Measurements from ENCODE around the gene GCGR. TPM values are rescaled to one million over a fixed set of nuclear protein-coding genes. Genes with fewer than 3 reads are reported as not detected.
"Not testable (repeated sequence)": the region's sequence is repeated elsewhere in the genome, so short reads cannot be mapped to it uniquely, and the experiment has no call there.

Gene GCGR
- total and polyA plus RNA-seq, 7 experiments from 2014 or later: not detected

DNA sequence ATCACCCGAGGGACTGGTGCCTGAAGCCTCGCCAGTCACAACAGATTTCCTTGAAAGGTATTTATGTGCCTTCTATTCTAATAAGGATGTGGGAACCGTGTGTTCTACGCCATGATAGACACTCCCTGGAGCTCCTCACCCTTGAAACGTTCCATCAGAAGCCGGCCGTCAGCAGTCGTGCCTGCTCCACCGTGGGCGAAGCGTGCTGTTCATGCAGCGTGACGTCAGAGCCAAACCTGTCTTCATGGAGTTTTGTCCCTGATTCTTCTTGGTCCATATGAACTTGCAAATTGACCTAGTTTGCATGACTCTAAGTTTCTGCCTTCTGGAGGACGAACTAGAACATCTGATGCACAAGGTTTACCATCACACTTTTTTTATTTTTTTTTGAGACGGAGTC is 35.4 kb downstream of the GCGR start:
- Mint-ChIP-seq H3K27ac (no peak overlapping the region), H3K4me1 (peaks cover 0 to 5% (median 0%) of the 10 kb centered on the region in 7 donors), H3K36me3 (peaks cover 0 to 4% (median 0%) of the 10 kb centered on the region in 5 donors), H3K9me3 (no peaks in the 10 kb centered on the region), H3K27me3 (no peaks in the 10 kb centered on the region), H3K4me3 (no peak overlapping the region)
- H3K9me3 ChIP-seq (ENCODE audit: control insufficient read depth in 2 of 3, low read length in 3 of 3): no peaks in the 10 kb centered on the region
- DNase-seq: no peak
- ATAC-seq: no peak
- H3K36me3 ChIP-seq (ENCODE audit: control insufficient read depth in 2 of 3, insufficient read depth in 3 of 3, low read length in 3 of 3): peaks cover 0 to 17% (median 5%) of the 10 kb centered on the region in 3 experiments
- no peak overlapping the region for H3K27ac ChIP-seq (ENCODE audit: low read depth, low read length)
- intact Hi-C loops (cut with micrococcal nuclease): no loop called here
- H3K27me3 ChIP-seq (ENCODE audit: control insufficient read depth in 2 of 2, insufficient read depth in 2 of 2, low read length in 2 of 2): no peaks in the 10 kb centered on the region
- ChIA-PET POLR2A (interaction anchor here (1.1 kb wide), 1 partner anchor 31 kb away, joined by 3 read pairs; no protein-coding TSS in a partner anchor), CTCF (no interaction called here)
- H3K4me1 ChIP-seq (ENCODE audit: control insufficient read depth in 2 of 2, insufficient read depth in 2 of 2, low read length in 2 of 2): no peaks in the 10 kb centered on the region
- no peak overlapping the region for H3K4me3 ChIP-seq (ENCODE audit: low read length)

DNA sequence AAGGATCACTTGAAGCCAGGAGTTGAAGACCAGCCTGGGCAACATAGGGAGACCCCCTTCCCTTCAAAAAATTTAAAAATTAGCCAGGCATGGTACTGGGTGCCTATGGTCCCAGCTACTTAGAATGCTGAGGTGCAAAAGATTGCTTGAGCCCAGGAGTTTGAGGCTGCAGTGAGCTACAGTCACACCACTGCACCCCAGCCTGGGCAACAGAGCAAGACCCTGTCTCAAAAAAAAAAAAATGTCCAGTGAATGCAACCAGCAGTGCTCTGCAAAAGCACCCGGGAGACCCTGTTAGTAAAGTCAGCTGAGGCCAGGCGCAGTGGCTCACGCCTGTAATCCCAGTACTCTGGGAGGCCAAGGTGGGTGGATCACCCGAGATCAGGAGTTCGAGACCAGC is 36.1 kb downstream of the GCGR start:
- peaks cover 0 to 10% (median 0%) of the 10 kb centered on the region in 5 donors for H3K36me3 Mint-ChIP-seq
- H3K4me1 Mint-ChIP-seq; H3K9me3 Mint-ChIP-seq; H3K27ac Mint-ChIP-seq; H3K4me1 ChIP-seq (ENCODE audit: control insufficient read depth in 2 of 2, insufficient read depth in 2 of 2, low read length in 2 of 2); H3K27me3 Mint-ChIP-seq; H3K4me3 Mint-ChIP-seq; H3K27me3 ChIP-seq (ENCODE audit: control insufficient read depth in 2 of 2, insufficient read depth in 2 of 2, low read length in 2 of 2); H3K27ac ChIP-seq (ENCODE audit: low read depth, low read length); CTCF ChIA-PET; DNase-seq; ATAC-seq; H3K9me3 ChIP-seq (ENCODE audit: control insufficient read depth in 2 of 3, low read length in 3 of 3); intact Hi-C loops (cut with micrococcal nuclease); H3K4me3 ChIP-seq (ENCODE audit: low read length): not testable (repeated sequence)
- POLR2A ChIA-PET: interaction anchor here (1.1 kb wide), 1 partner anchor 30 kb away, joined by 3 read pairs; no protein-coding TSS in a partner anchor
- peaks cover 0 to 25% (median 5%) of the 10 kb centered on the region in 3 experiments for H3K36me3 ChIP-seq (ENCODE audit: control insufficient read depth in 2 of 3, insufficient read depth in 3 of 3, low read length in 3 of 3)

DNA sequence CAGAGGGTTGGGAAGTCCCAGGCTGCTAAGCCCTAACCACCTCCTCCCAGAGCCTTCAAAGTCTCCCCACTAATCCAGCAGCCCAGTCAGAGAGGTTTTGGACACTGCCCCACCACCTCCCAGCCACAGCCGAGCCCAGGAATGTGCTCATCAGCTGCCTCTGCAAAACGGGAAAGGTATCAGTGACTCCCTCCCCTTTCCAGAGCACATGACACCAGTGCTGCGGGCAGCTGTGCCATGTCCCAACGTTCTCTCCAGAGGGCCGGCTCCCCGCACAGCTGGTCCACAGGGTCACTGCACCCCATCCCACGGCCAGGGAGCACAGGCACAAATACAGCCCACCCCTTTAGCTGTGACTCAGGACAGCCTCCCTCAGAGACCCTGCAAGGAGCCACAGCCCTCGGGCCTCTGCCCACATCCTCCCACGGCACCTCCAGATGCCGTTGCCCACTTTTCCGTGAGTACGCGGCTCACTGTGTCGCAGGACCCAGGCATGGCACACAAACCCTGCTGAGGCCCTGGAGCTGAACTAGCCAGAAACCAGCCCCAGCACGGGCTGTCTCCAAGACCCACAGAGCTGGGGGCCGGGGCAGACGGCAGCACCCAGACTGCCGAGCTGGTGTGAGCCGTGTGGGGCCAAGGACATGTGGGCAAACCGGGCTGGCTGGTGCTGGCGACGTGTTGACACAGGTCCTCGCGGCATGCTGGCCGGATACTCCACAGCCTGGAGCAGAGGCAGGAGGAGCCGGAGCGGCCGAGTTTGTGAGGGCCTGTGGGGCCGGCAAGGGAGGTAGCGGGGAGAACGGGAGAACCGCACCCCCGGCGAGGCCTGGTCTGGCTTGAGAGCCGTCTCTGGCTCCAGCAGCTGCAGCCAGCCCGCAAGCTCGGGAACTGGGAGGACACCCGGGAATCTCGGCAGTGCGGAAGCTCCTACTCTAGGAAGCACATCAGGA is 37.2 kb downstream of the GCGR start:
- Mint-ChIP-seq H3K36me3 (peaks cover 0 to 14% (median 0%) of the 10 kb centered on the region in 5 donors), H3K27ac (no peak overlapping the region), H3K4me1 (peaks cover 0 to 5% (median 0%) of the 10 kb centered on the region in 7 donors), H3K9me3 (no peaks in the 10 kb centered on the region), H3K27me3 (no peaks in the 10 kb centered on the region), H3K4me3 (no peak overlapping the region)
- Histone ChIP-seq H3K36me3 (ENCODE audit: control insufficient read depth in 2 of 3, insufficient read depth in 3 of 3, low read length in 3 of 3) (peaks cover 5 to 35% (median 6%) of the 10 kb centered on the region in 3 experiments), H3K27ac (ENCODE audit: low read depth, low read length) (no peak overlapping the region), H3K27me3 (ENCODE audit: control insufficient read depth in 2 of 2, insufficient read depth in 2 of 2, low read length in 2 of 2) (no peaks in the 10 kb centered on the region), H3K4me3 (ENCODE audit: low read length) (no peak overlapping the region), H3K9me3 (ENCODE audit: control insufficient read depth in 2 of 3, low read length in 3 of 3) (no peaks in the 10 kb centered on the region), H3K4me1 (ENCODE audit: control insufficient read depth in 2 of 2, insufficient read depth in 2 of 2, low read length in 2 of 2) (no peaks in the 10 kb centered on the region)
- POLR2A ChIA-PET: no interaction called here
- CTCF ChIA-PET: no interaction called here
- intact Hi-C loops (cut with micrococcal nuclease): no loop called here
- ATAC-seq (peak; percentile 10), DNase-seq (no peak)

DNA sequence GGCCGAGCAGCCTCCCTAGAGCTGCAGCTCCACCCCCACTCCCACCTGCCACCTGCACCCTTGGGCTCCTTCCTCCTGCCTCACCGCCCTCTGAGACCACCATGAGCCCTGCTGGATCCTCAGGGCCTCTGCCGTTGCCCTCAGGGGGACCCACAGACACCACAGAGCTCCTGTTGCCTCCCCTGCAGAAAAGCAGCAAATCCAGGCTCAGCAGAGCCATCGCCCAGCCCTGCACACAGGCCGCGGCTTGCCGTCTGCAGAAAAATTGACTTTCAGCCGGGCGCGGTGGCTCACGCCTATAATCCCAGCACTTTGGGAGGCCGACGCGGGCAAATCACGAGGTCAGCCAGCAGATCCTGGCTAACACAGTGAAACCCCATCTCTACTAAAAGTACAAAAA is 37.9 kb downstream of the GCGR start:
- H3K4me3 ChIP-seq (ENCODE audit: low read length): no peak overlapping the region
- H3K27me3 ChIP-seq (ENCODE audit: control insufficient read depth in 2 of 2, insufficient read depth in 2 of 2, low read length in 2 of 2): no peaks in the 10 kb centered on the region
- peak overlapping the region in 1 of 9 donors; percentile 13 for H3K27ac Mint-ChIP-seq
- DNase-seq (no peak), ATAC-seq (no peak)
- ChIA-PET POLR2A (no interaction called here), CTCF (no interaction called here)
- H3K27me3 Mint-ChIP-seq: no peaks in the 10 kb centered on the region
- H3K4me3 Mint-ChIP-seq: no peak overlapping the region
- no peaks in the 10 kb centered on the region for H3K4me1 ChIP-seq (ENCODE audit: control insufficient read depth in 2 of 2, insufficient read depth in 2 of 2, low read length in 2 of 2)
- peaks cover 0 to 20% (median 0%) of the 10 kb centered on the region in 5 donors for H3K36me3 Mint-ChIP-seq
- no peak overlapping the region for H3K27ac ChIP-seq (ENCODE audit: low read depth, low read length)
- H3K36me3 ChIP-seq (ENCODE audit: control insufficient read depth in 2 of 3, insufficient read depth in 3 of 3, low read length in 3 of 3): peaks cover 5 to 43% (median 9%) of the 10 kb centered on the region in 3 experiments
- H3K4me1 Mint-ChIP-seq: peaks cover 0 to 2% (median 0%) of the 10 kb centered on the region in 7 donors
- H3K9me3 ChIP-seq (ENCODE audit: control insufficient read depth in 2 of 3, low read length in 3 of 3): no peaks in the 10 kb centered on the region
- H3K9me3 Mint-ChIP-seq: no peaks in the 10 kb centered on the region
- intact Hi-C loops (cut with micrococcal nuclease): no loop called here

DNA sequence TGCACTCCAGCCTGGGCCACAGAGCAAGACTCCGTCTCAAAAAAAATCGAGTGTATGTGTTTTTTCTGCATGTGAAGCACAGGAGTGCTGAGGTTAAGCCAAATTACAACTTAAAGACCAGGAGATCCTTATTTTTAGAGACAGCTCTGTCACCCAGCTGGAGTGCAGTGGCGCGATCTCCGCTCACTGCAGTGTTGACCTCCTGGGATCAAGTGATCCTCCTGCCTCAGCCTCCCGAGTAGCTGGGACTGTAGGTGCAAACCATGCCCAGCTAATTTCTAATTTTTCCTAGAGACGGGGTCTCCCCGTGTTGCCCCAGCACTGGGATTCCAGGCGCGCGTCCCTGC is 38.4 kb downstream of the GCGR start:
- ChIA-PET POLR2A (no interaction called here), CTCF (no interaction called here)
- ATAC-seq (no peak), DNase-seq (no peak)
- H3K9me3 ChIP-seq (ENCODE audit: control insufficient read depth in 2 of 3, low read length in 3 of 3): no peaks in the 10 kb centered on the region
- no peak overlapping the region for H3K27ac ChIP-seq (ENCODE audit: low read depth, low read length)
- H3K4me3 Mint-ChIP-seq: no peak overlapping the region
- no peak overlapping the region for H3K27ac Mint-ChIP-seq
- H3K36me3 Mint-ChIP-seq: peaks cover 0 to 21% (median 0%) of the 10 kb centered on the region in 5 donors
- no peaks in the 10 kb centered on the region for H3K9me3 Mint-ChIP-seq
- peaks cover 5 to 48% (median 9%) of the 10 kb centered on the region in 3 experiments for H3K36me3 ChIP-seq (ENCODE audit: control insufficient read depth in 2 of 3, insufficient read depth in 3 of 3, low read length in 3 of 3)
- H3K27me3 Mint-ChIP-seq: no peaks in the 10 kb centered on the region
- no peaks in the 10 kb centered on the region for H3K27me3 ChIP-seq (ENCODE audit: control insufficient read depth in 2 of 2, insufficient read depth in 2 of 2, low read length in 2 of 2)
- H3K4me3 ChIP-seq (ENCODE audit: low read length): no peak overlapping the region
- intact Hi-C loops (cut with micrococcal nuclease): no loop called here
- peaks cover 0 to 2% (median 0%) of the 10 kb centered on the region in 7 donors for H3K4me1 Mint-ChIP-seq
- H3K4me1 ChIP-seq (ENCODE audit: control insufficient read depth in 2 of 2, insufficient read depth in 2 of 2, low read length in 2 of 2): no peaks in the 10 kb centered on the region

DNA sequence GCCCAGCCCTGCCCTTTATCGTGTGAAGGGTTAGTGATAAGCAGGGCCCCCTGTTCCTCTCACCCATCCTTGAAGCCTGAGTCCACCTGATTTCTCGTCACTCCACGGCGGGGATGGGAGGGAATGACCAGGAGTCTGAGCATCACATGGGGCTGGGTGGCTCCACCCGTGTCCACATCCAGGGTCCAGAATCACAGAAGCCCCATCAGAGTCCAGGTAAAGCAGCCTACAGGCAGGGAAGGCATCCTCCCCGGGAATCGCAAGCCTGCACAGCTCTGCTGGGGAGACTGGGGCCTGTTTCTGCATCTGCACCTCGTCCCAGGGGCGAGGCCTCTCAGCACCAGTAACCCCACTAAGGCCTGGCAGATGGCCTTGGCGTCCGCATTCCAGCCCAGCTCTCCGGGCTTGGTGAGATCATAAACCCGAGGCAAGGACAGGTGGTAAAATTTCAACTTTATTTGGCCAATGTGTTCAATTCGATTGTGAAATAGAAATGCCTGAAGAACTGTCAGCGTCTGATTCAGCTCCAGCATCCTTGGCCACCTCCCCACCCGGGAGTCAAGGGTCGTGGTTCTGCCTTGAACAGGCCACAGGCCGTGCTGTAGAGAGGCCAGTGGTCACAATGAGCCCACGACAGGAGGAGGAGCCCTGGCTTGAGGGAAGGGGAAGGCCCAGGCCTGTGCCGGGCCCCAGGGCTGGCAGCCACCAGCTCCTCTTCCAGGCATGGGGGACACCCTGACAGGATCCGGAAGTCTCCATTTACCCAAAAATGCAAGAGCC is 39.0 kb downstream of the GCGR start:
- Mint-ChIP-seq H3K4me3 (no peak overlapping the region), H3K4me1 (no peaks in the 10 kb centered on the region), H3K36me3 (peaks cover 0 to 21% (median 0%) of the 10 kb centered on the region in 5 donors), H3K27me3 (no peaks in the 10 kb centered on the region), H3K27ac (no peak overlapping the region), H3K9me3 (no peaks in the 10 kb centered on the region)
- Histone ChIP-seq H3K36me3 (ENCODE audit: control insufficient read depth in 2 of 3, insufficient read depth in 3 of 3, low read length in 3 of 3) (peaks cover 5 to 50% (median 9%) of the 10 kb centered on the region in 3 experiments), H3K4me1 (ENCODE audit: control insufficient read depth in 2 of 2, insufficient read depth in 2 of 2, low read length in 2 of 2) (no peaks in the 10 kb centered on the region), H3K27ac (ENCODE audit: low read depth, low read length) (no peak overlapping the region), H3K9me3 (ENCODE audit: control insufficient read depth in 2 of 3, low read length in 3 of 3) (no peaks in the 10 kb centered on the region), H3K27me3 (ENCODE audit: control insufficient read depth in 2 of 2, insufficient read depth in 2 of 2, low read length in 2 of 2) (no peaks in the 10 kb centered on the region), H3K4me3 (ENCODE audit: low read length) (no peak overlapping the region)
- ATAC-seq (no peak), DNase-seq (no peak)
- ChIA-PET POLR2A (interaction anchor here (1.8 kb wide), 1 partner anchor 9 kb away, joined by 8 read pairs; the partner anchor contains the start of gene MCRIP1), CTCF (no interaction called here)
- intact Hi-C loops (cut with micrococcal nuclease): no loop called here

All from naive thymus-derived CD4-positive, alpha-beta T cell (primary cell).